ENCODE data around the gene DPCD.

DNA sequence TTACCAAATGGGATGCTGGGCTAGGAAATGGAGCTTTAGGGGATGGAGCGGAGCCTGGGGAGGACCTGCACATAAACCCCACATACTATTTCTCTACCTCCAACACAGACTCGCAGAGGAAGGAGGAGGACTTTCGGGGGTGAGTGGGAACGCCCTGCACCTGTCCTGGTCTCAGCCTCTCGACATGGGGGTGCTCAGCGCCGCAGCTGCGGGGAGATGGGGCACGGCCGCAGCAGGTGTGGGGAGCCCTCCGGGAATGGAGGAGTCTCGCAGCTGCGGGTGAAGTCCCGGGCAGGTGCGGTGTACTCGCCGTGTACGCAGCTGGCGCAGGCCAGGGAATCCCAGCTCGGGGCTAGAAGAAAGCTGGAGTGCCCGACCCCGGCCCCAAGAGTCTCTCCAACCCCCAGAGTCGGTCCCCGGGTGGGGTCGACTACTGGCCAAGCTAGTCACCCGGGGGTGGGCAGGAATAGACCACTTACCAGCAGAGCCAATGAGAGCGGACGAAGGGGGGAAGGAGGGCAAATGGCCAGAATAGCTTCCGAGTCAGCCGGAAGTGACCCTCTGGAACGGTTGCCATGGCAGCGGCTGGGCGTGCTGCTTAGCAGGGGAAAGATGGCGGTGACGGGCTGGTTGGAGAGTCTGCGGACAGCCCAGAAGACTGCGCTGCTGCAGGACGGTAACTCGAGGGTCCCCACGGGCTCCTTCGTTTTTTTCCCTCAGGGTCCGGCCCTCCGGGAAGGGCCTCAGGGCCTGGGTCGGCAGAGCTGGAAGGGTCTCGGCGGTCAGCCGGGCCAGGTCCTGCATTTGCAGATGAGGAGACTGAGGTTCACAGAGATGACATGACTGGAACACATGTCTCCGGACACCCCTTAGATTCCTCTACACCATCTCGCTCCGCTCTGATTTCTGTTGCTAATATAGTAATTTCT, at the start of gene DPCD, which contains the start of gene POLL:
- TF ChIP-seq, protein P1, sequence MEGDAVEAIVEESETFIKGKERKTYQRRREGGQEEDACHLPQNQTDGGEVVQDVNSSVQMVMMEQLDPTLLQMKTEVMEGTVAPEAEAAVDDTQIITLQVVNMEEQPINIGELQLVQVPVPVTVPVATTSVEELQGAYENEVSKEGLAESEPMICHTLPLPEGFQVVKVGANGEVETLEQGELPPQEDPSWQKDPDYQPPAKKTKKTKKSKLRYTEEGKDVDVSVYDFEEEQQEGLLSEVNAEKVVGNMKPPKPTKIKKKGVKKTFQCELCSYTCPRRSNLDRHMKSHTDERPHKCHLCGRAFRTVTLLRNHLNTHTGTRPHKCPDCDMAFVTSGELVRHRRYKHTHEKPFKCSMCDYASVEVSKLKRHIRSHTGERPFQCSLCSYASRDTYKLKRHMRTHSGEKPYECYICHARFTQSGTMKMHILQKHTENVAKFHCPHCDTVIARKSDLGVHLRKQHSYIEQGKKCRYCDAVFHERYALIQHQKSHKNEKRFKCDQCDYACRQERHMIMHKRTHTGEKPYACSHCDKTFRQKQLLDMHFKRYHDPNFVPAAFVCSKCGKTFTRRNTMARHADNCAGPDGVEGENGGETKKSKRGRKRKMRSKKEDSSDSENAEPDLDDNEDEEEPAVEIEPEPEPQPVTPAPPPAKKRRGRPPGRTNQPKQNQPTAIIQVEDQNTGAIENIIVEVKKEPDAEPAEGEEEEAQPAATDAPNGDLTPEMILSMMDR (IDR thresholded peaks at IDR 0.05) = no peak
- TF ChIP-seq EZH2 (IDR thresholded peaks at IDR 0.05) (no peak), EZH2phosphoT487 (IDR thresholded peaks at IDR 0.05) (no peak)
